ENCODE measurements around the gene NPHP4.

Gene NPHP4

DNA sequence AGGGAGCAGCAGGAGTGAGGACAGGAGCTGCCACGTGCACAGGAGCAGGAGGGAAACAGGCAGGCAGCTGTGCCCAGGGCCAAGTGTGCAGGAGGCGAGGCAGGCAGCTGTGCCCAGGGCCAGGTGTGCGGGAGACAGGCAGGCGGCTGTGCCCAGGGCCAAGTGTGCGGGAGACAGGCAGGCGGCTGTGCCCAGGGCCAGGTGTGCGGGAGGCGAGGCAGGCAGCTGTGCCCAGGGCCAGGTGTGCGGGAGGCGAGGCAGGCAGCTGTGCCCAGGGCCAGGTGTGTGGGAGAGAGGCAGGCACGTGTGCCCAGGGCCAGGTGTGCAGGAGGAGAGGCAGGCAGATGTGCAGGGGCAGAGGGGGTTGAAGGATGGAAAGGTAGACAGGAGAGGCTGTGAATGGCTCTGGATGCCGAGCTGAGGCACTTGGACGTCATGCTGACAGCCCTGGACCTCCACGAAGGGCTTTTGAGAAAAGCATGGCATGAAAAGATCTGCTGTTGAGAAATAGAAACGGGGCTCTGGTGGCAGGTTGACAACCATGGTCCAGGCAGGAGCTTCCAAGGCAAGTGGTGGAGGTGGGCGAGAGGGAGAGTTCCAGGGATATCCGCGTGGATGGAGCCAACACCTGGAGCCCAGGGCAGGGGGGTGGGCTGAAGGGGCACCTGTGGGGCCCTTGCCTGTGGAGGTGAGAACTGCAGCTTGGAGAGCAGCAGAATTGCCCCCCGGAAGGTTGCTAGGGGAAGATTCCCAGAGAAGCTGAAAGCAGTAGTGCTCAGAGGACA, 19.1 kb upstream of the NPHP4 start:
- DNase-seq (ENCODE audit: extremely low spot score) = no peak
- POLR2A ChIA-PET = no interaction called here
- CTCF ChIA-PET = interaction anchor here (1.0 kb wide), 1 partner anchor 30 kb away, joined by 3 read pairs; no protein-coding TSS in a partner anchor
- TF ChIP-seq, protein P1, sequence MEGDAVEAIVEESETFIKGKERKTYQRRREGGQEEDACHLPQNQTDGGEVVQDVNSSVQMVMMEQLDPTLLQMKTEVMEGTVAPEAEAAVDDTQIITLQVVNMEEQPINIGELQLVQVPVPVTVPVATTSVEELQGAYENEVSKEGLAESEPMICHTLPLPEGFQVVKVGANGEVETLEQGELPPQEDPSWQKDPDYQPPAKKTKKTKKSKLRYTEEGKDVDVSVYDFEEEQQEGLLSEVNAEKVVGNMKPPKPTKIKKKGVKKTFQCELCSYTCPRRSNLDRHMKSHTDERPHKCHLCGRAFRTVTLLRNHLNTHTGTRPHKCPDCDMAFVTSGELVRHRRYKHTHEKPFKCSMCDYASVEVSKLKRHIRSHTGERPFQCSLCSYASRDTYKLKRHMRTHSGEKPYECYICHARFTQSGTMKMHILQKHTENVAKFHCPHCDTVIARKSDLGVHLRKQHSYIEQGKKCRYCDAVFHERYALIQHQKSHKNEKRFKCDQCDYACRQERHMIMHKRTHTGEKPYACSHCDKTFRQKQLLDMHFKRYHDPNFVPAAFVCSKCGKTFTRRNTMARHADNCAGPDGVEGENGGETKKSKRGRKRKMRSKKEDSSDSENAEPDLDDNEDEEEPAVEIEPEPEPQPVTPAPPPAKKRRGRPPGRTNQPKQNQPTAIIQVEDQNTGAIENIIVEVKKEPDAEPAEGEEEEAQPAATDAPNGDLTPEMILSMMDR (IDR thresholded peaks at IDR 0.05; ENCODE audit: control extremely low read depth, extremely low read depth, low read depth, missing control alignments) = no peak

DNA sequence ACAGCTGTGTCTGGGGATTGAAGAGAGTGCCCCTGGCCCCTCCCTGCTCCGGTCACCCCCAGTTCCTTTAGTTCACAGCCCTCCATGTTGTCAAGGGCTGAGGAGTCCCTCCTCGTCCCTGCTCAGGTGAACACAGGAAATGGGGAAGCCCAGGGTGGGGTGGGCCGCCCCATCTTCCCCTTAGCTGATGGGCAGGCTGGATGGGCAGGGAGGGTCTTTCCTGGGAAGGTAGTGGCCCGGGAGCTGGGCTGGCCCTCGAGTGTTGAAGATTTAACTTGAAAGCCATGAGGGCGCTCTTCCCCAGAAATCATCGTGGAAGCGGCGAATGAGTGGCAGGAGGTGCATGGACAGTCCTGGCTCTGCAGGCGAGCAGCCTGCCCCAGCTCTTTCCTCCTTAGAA, 18.3 kb upstream of the NPHP4 start:
- ChIA-PET CTCF (no interaction called here), POLR2A (no interaction called here)
- TF ChIP-seq, protein P1 (IDR thresholded peaks at IDR 0.05; ENCODE audit: control extremely low read depth, extremely low read depth, low read depth, missing control alignments) = no peak
- no peak for DNase-seq (ENCODE audit: extremely low spot score)

DNA sequence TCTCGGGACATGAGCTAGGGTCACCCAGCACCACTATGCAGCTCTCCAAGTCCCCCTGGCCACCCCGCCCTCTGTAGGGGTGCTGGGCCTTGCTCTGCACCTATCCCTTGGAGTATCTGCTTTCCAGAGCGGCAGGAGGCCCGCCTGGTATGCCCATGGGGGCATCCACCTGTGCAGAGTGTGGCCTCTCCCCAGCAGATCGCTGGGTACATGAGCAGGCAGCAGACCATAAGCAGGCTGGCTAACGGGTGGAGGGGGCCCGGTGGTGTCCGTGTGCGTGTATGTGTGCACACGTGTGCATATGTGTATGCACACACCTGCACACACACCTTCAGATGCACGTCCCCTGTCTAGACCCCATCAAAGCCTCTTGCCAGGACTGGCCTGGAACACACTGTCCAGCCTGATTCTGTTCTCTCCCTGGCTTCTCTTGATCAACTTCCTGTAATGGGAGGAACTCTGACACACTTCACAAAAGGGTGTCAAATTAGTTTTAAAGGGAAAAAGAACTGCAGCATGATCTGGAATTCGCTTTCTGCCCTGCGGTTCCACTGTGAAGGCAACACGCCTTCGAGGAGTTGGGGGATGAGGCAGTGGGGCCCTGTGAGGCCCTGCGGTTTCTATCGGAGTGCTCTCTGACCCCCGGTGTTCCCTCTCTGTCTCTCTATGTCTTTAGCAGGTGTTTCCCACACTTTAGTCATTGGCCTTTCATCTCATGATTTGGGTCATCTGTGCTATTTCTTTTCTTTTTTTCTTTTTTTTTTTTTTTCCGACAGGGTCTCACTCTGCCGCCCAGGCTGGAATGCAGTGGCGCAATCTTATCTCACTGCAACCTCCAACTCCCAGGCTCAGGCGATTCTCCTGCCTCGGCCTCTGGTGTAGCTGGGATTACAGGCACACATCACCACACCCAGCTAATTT, 17.2 kb upstream of the NPHP4 start:
- ChIA-PET POLR2A (no interaction called here), CTCF (interaction anchor here (1.2 to 1.8 kb wide), 2 partner anchors 16 to 23 kb away, joined by 3 to 4 read pairs; no protein-coding TSS in a partner anchor)
- no peak for DNase-seq (ENCODE audit: extremely low spot score)
- TF ChIP-seq, protein P1 (IDR thresholded peaks at IDR 0.05; ENCODE audit: control extremely low read depth, extremely low read depth, low read depth, missing control alignments) = no peak

DNA sequence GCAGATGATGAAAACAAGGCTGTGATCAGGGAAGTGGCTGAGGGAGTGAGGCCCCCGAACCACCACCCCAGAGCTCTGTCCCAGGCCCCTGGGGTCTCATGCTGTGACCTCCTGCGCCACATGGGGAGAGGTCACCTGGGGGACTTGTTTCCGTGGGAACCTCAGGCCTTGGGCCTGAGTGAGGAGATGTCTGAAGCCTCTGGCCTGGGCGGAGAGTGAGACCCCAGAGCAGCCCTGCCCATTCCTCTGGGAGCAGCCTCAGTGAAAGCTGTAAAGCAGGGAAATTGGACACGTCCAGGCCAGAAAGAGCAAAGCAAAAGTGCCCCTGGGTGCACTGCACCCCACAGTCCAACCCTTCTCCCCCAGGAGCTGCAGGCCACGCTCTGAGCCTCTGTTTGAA, 16.5 kb upstream of the NPHP4 start:
- TF ChIP-seq, protein P1 (IDR thresholded peaks at IDR 0.05; ENCODE audit: control extremely low read depth, extremely low read depth, low read depth, missing control alignments) = no peak
- POLR2A ChIA-PET = no interaction called here
- DNase-seq (ENCODE audit: extremely low spot score) = no peak
- CTCF ChIA-PET = interaction anchor here (1.2 to 1.8 kb wide), 2 partner anchors 15 to 24 kb away, joined by 3 to 4 read pairs; no protein-coding TSS in a partner anchor

DNA sequence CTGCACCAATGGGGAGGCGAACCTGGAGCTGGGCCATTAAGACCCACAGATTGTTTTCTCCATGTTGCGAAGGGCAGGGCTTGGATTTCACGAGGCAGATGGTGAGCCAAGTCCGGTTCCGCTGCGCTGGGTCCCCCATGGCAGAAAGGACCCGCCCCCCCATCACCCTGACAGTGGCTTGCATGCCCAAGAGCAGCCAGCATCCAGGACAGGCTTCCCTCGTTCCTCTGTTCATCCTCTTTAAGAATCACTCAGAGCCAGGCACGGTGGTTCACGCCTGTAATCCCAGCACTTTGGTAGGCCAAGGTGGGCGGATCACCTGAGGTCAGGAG, 15.8 kb upstream of the NPHP4 start:
- ChIA-PET CTCF (interaction anchor here (1.2 to 1.8 kb wide), 2 partner anchors 14 to 24 kb away, joined by 3 to 4 read pairs; no protein-coding TSS in a partner anchor), POLR2A (no interaction called here)
- no peak for DNase-seq (ENCODE audit: extremely low spot score)
- TF ChIP-seq, protein P1 (IDR thresholded peaks at IDR 0.05; ENCODE audit: control extremely low read depth, extremely low read depth, low read depth, missing control alignments) = no peak

DNA sequence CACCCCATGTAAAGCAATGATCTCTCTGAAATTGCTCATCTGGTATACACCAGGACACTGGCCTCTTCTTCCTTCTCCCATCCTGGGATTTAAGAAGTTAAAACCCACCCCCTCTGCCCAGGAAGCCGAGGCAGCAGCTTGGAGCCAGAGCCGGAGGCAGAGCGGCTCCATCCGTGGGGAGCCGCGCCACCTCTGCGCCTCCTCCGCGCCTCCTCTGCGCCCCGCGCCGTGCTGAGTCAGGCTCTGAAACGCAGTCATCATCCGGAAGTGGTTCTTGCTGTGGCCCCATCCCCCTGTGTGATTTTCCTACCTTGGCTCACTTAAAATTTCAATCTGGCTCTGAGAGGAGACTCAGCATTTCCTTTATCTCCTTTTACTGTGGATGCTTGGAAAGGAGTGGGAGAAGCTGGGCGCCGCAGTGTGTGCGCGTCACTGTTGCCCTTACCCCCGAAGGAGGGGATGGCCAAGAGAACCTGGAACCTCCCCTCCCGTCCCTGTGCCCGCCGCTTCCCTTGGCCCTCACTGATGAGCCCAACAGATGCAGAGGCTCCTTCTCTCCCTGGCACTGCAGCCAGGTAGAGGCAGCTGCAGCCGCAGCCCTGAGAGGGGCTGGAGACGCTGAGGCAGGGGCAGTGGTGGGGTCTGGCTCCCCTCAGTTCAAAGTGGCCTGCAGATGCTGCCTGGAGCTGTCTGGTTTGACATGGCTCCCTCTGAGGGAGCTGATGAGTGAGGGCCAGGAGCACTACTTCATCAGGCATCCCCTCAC, 15.3 kb upstream of the NPHP4 start:
- CTCF ChIA-PET = interaction anchor here (1.8 kb wide), 1 partner anchor 25 kb away, joined by 4 read pairs; no protein-coding TSS in a partner anchor
- no peak for DNase-seq (ENCODE audit: extremely low spot score)
- POLR2A ChIA-PET = no interaction called here
- TF ChIP-seq, protein P1 (IDR thresholded peaks at IDR 0.05; ENCODE audit: control extremely low read depth, extremely low read depth, low read depth, missing control alignments) = no peak

Measured in GM10248 (cell line).